ENCODE data around the gene SCNN1G. TPM values are rescaled to one million over a fixed set of nuclear protein-coding genes. Genes with fewer than 3 reads are reported as not detected.
A peak's percentile ranks its signal among the peaks of the same experiment; 100 is the strongest.

SCNN1G gene
- polyA plus RNA-seq, 4 donors: 0.37 TPM; not detected in 3

- H3K36me3 ChIP-seq (ENCODE audit: control insufficient read depth in 3 of 3, insufficient read depth in 2 of 3, low read depth in 1 of 3, low read length in 3 of 3): no peaks in the 10 kb centered on the region
- H3K9me3 ChIP-seq (ENCODE audit: control insufficient read depth in 2 of 2, insufficient read depth in 1 of 2, low read depth in 1 of 2, low read length in 1 of 2): no peaks in the 10 kb centered on the region
- no peak overlapping the region for H3K4me3 ChIP-seq (ENCODE audit: low read depth in 1 of 3, low read length in 3 of 3)
- FAIRE-seq (no peak), DNase-seq (no peak)
- peaks cover 0 to 2% (median 0%) of the 10 kb centered on the region in 3 donors for H3K27me3 ChIP-seq (ENCODE audit: control insufficient read depth in 3 of 3, insufficient read depth in 3 of 3, low read length in 3 of 3)
- no peaks in the 10 kb centered on the region for H3K4me1 ChIP-seq (ENCODE audit: control insufficient read depth in 3 of 3, insufficient read depth in 2 of 3, low read depth in 1 of 3, low read length in 2 of 3)
- 55 to 63% (median 56%) methylated on average over 4 of the region's 4 CpGs for WGBS, 3 donors
- no peak overlapping the region for H3K27ac ChIP-seq (ENCODE audit: low read depth in 1 of 3, low read length in 2 of 3)
Observed at GRCh38 chr16:23254338-23254737, 71.8 kb downstream of the SCNN1G start.

- DNase-seq (no peak), FAIRE-seq (no peak)
- H3K27me3 ChIP-seq (ENCODE audit: control insufficient read depth in 3 of 3, insufficient read depth in 3 of 3, low read length in 3 of 3): peaks cover 0 to 2% (median 0%) of the 10 kb centered on the region in 3 donors
- no peak overlapping the region for H3K27ac ChIP-seq (ENCODE audit: low read depth in 1 of 3, low read length in 2 of 3)
- no peak overlapping the region for H3K4me3 ChIP-seq (ENCODE audit: low read depth in 1 of 3, low read length in 3 of 3)
- no peaks in the 10 kb centered on the region for H3K36me3 ChIP-seq (ENCODE audit: control insufficient read depth in 3 of 3, insufficient read depth in 2 of 3, low read depth in 1 of 3, low read length in 3 of 3)
- WGBS, 3 donors: 47 to 55% (median 54%) methylated on average over 4 of the region's 4 CpGs
- no peaks in the 10 kb centered on the region for H3K4me1 ChIP-seq (ENCODE audit: control insufficient read depth in 3 of 3, insufficient read depth in 2 of 3, low read depth in 1 of 3, low read length in 2 of 3)
- no peaks in the 10 kb centered on the region for H3K9me3 ChIP-seq (ENCODE audit: control insufficient read depth in 2 of 2, insufficient read depth in 1 of 2, low read depth in 1 of 2, low read length in 1 of 2)
Observed at GRCh38 chr16:23255000-23255399, 72.5 kb downstream of the SCNN1G start.

GRCh38 chr16:23256440-23256839 lies 73.9 kb downstream of the SCNN1G start:
- no peaks in the 10 kb centered on the region for H3K36me3 ChIP-seq (ENCODE audit: control insufficient read depth in 3 of 3, insufficient read depth in 2 of 3, low read depth in 1 of 3, low read length in 3 of 3)
- H3K4me1 ChIP-seq (ENCODE audit: control insufficient read depth in 3 of 3, insufficient read depth in 2 of 3, low read depth in 1 of 3, low read length in 2 of 3): no peaks in the 10 kb centered on the region
- 32 to 64% (median 48%) methylated on average over 3 of the region's 3 CpGs for WGBS, 3 donors
- H3K9me3 ChIP-seq (ENCODE audit: control insufficient read depth in 2 of 2, insufficient read depth in 1 of 2, low read depth in 1 of 2, low read length in 1 of 2): no peaks in the 10 kb centered on the region
- no peak overlapping the region for H3K4me3 ChIP-seq (ENCODE audit: low read depth in 1 of 3, low read length in 3 of 3)
- no peak for FAIRE-seq
- H3K27me3 ChIP-seq (ENCODE audit: control insufficient read depth in 3 of 3, insufficient read depth in 3 of 3, low read length in 3 of 3): peaks cover 0 to 4% (median 0%) of the 10 kb centered on the region in 3 donors
- peak in 1 of 2 donors; percentile 6 for DNase-seq
- no peak overlapping the region for H3K27ac ChIP-seq (ENCODE audit: low read depth in 1 of 3, low read length in 2 of 3)

GRCh38 chr16:23257682-23258081 lies 75.1 kb downstream of the SCNN1G start:
- FAIRE-seq (no peak), DNase-seq (no peak)
- Histone ChIP-seq H3K4me3 (ENCODE audit: low read depth in 1 of 3, low read length in 3 of 3) (no peak overlapping the region), H3K27ac (ENCODE audit: low read depth in 1 of 3, low read length in 2 of 3) (no peak overlapping the region), H3K36me3 (ENCODE audit: control insufficient read depth in 3 of 3, insufficient read depth in 2 of 3, low read depth in 1 of 3, low read length in 3 of 3) (no peaks in the 10 kb centered on the region), H3K9me3 (ENCODE audit: control insufficient read depth in 2 of 2, insufficient read depth in 1 of 2, low read depth in 1 of 2, low read length in 1 of 2) (no peaks in the 10 kb centered on the region), H3K27me3 (ENCODE audit: control insufficient read depth in 3 of 3, insufficient read depth in 3 of 3, low read length in 3 of 3) (peaks cover 0 to 4% (median 0%) of the 10 kb centered on the region in 3 donors), H3K4me1 (ENCODE audit: control insufficient read depth in 3 of 3, insufficient read depth in 2 of 3, low read depth in 1 of 3, low read length in 2 of 3) (no peaks in the 10 kb centered on the region)
- WGBS, 3 donors: 25 to 61% (median 33%) methylated on average over 1 of the region's 1 CpG

- no peak for DNase-seq
- 55 to 64% (median 60%) methylated on average over 2 of the region's 2 CpGs for WGBS, 3 donors
Observed at GRCh38 chr16:23258919-23259237, 76.3 kb downstream of the SCNN1G start.

More at GRCh38 chr16:23258919-23259237, 76.3 kb downstream of the SCNN1G start:
- Histone ChIP-seq H3K27me3 (ENCODE audit: control insufficient read depth in 3 of 3, insufficient read depth in 3 of 3, low read length in 3 of 3) (peaks cover 0 to 4% (median 0%) of the 10 kb centered on the region in 3 donors), H3K9me3 (ENCODE audit: control insufficient read depth in 2 of 2, insufficient read depth in 1 of 2, low read depth in 1 of 2, low read length in 1 of 2) (no peaks in the 10 kb centered on the region), H3K27ac (ENCODE audit: low read depth in 1 of 3, low read length in 2 of 3) (no peak overlapping the region), H3K36me3 (ENCODE audit: control insufficient read depth in 3 of 3, insufficient read depth in 2 of 3, low read depth in 1 of 3, low read length in 3 of 3) (no peaks in the 10 kb centered on the region), H3K4me1 (ENCODE audit: control insufficient read depth in 3 of 3, insufficient read depth in 2 of 3, low read depth in 1 of 3, low read length in 2 of 3) (no peaks in the 10 kb centered on the region), H3K4me3 (ENCODE audit: low read depth in 1 of 3, low read length in 3 of 3) (no peak overlapping the region)
- no peak for FAIRE-seq

Other genes starting within 250 kb of the SCNN1G start
- 1 to 10 TPM in 3 of 4 donors, under 1 TPM in 1; 0.89 to 3.1 (median 2.3) TPM for gene USP31, start 33.3 kb upstream of the SCNN1G start, polyA plus RNA-seq
- 1 to 10 TPM in 2 of 4 donors, not detected in 2; 2.2 to 5.1 TPM for gene SCNN1B, start 119.6 kb downstream of the SCNN1G start, polyA plus RNA-seq

Data from small intestine (tissue), 7 donors.